SKM-1 (cell line): ENCODE data around the gene CERS3.

ENCODE experiments used
- DNase-seq: peaks from one replicate; lab custom pipeline; 2025; ENCODE audit not compliant: unreplicated experiment; lab: John Stamatoyannopoulos, UW

CERS3 gene

DNA sequence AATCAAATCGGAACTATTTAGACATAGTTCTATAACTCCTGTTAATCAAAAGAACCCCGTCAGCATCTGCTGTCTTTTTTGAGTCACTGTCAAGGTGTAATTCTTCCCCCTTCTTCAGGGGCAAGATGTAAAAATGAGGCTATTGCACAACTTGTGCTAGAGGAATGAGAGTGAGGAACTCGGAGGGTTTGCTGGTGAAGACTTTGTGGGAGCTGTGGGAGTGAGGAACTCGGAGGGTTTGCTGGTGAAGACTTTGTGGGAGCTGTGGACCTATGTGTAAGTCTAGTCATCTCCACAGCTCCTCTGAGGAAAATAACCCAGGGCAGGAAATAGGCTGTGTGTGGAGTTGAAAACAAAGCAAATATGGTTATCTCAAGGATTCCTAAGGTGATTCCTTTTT is 2.5 kb upstream of the CERS3 start:
- DNase-seq = no peak

DNA sequence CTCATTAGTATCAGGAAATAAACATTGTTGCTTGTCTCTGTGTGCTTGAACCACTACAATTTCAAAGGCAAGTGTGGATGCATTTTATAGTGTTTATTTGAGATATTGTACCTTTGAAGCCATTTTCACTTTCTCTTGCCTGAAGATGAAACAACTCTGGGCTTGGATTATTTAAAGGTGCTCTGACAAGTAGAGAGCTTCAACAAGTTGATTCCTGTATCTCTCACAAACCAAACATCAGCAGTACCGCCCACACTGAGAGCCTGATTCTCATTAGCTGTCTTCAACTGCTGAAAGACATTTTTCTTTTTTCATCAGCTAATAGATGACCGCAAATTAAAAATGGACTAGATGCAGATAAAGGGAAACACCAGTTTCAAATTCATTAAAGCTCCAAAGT is 806 bp upstream of the CERS3 start:
- no peak for DNase-seq

DNA sequence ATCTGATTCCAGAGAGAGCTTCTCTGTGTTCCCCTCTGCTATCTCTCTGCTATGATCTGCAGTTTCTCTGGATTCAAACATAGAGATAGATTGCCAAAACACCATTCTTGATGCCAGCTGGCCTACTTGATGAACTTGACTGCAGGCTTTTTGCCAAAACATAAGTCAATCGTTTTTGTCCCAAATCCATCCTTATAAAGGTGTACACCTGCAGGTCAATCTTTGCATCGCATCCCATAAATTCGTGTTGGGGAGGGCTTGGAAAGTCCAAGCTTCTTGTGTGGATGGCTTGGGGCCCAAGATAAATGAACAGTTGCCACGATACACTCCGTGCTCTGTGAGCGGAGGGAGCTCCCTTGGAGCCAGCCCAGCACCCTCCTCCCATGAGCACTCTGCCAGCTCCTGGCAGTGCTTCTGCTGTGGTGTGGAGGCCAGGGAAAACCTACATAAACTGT is 2.7 kb downstream of the CERS3 start:
- DNase-seq = no peak

DNA sequence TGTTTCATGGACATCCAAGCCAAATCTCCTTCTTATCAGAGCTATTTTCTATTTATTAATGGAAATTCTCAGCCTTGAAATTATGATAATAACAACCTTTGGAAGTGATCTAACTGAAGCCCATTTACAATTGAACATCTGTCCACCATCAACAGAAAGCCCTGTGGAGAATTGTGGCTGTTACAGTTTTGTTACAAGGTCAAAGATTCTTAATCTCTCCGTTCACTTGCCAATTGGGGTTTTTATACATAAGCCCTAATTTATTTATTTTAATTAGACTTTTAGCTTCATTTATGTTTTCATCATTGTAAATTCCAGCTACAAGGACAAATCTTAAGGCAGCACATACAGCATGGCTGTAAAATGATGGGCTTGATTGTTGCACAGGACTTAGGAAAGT is 3.3 kb downstream of the CERS3 start:
- DNase-seq = no peak

GRCh38 chr15:100524326-100524725 is 4.4 kb downstream of the CERS3 start:
- DNase-seq = no peak

GRCh38 chr15:100521907-100522306 is 6.8 kb downstream of the CERS3 start:
- no peak for DNase-seq

GRCh38 chr15:100520132-100520921 is 8.4 kb downstream of the CERS3 start:
- peak; percentile 92 for DNase-seq

DNA sequence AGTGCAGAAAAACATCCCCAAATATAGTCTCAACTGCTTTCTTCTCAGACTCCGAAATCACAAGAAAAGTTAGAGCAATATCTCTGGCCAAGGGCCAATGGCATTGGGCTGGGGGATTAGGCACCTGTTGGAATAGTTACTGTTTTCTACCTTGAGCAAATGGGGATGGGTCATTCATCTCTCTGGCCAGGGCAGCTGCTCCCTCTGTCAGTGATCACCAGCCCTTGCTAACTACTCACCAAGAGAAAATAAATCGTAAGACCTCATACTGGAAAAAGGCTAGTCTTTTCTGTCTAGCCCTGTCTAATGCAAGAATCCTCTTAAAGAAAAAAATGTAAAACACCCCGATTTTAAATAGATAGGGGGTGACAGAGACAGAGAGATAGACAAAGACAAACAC is 10.9 kb downstream of the CERS3 start:
- DNase-seq = no peak

DNA sequence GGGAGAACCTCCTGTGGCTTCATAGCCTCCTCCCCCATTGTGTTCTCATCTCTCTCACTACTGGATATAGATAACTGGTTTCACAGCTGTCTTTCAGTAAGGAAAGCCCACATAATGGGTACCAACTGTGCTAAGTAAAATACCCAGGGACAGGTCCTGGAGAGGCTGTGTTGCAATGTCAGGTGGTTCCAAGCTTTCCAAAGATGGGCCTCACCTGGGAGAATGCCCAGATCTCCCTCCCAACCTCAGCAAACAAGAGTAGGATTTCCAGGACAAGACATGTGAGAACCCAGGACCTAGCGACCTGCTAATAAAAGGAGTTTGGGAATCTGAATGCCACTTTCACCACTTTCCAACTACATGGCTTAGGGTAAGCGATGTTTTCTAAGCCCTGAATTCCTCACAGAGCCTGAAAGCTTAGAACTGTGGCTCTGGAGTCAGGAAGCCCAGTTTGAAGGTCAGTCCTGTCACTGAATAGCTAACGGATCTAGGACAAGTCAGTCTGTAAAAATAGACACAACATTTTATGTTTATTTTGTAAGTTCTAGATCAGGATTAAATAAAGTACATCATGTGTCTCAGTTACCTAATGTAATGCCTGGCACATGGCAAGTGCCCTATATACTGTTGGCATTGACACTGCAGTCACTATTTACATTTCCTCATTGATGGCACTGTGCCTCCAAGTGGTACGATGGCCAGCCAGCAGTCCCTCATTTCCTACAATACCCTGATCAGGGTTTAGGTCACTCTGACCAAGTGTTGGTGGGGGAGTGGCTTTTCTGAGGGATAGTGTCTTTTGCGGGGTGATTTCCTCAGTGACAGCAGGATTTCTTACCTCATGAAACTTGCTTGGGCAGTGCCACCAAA is 11.9 kb downstream of the CERS3 start:
- no peak for DNase-seq

DNA sequence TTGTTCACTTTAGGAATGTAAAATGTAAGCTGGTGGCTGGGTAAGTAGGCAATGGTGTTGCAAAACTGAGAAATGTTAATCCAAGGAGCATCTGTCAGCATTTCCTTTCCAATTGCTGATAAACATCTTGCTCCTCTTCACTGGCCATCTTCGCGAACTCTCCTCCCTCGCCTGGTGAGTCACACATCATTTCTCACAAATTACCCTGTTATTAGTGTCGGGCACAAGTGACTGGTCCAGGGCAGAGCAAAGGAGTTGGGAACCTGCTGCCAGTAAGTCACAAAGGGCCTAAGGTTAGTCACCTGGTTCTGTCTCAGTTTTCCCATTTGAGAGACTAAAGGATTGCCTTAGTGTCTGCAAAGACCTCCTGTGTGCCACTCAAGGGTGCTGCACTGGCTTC is 13.0 kb downstream of the CERS3 start:
- DNase-seq = no peak

DNA sequence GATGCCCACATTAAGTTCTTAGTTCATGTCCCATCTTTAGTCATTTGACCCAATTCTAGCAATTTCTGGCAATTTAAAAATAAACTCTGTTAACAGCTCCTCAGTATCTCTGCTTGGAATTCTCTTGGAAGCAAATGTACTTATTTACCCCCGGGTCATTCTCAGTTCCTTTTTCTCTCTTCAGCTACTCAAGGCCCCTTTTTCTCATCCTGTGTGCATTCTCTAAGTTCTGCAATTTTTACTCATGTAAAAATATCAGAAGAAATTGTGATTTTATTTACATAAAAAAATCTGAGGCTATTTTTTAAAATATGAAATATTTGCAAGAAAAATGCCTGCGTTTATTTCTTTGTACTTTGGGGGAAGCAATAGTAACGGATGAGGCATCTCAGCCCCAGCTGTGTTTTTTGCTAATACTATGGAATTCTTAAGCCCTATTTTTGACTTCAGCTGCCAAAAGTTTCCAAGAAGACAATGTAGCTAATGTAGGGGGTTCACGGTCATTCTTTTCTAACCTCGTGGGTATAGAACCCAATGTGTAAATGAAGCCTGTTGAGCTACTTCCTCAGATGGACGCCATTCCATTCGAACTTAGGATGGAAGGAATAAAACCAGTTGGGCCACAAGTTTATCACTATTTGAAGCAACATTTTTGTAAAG is 20.0 kb downstream of the CERS3 start:
- DNase-seq = no peak

- DNase-seq = no peak
Measured at GRCh38 chr15:100502651-100503050, 26.1 kb downstream of the CERS3 start.

DNA sequence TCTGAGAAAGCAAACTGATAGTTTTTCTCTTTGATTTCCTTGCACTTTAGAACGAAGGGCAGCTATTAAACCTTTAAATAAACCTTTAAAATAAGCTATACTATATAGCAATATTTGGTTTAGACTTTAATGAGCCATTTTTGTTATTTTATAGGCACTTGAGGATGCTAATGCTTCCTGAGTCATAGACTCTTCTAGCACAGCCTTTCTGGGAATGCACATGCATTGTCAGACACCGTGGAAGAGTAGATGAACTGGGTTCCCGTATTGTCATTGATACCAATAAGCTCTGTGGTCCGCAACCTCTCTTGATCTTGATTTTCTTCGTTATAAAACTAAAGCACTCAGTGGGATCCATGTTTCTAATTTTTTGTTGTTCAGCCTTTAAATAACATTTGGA is 27.6 kb downstream of the CERS3 start:
- no peak for DNase-seq

DNA sequence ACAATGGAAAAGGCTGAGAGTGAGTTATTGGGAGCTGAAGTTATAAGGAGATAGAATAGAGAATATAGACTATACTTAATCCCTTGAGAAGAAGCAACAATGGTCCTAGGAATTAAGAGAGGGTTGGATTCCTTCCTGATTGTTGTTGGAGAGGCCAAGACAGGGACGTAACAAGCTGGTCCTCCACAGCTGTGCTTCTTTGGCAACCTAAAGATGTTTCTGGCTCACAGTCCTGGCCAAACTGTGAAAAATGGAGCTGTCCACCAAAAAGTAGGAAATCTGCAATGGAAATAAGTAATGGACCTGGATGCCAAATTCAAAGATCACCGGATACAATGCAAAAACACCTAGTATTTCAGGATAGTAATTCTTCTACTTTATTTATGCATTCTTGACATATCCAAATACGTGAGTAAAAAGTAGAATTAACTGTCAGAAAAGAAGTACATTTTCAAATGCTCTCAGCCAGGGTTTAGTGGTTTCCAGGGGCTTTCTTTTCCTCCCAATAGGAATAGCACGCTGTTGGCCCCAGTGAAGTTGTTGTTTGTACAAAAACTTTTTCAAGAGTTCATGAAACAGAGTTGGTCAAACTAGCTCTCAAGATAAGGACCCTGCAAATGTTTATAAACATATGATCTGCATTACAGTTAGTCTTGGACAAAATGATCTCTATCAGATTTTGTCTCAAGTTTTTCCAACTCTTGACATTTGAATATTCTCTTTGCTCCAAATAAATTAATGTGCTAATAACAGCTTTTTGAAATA is 28.3 kb downstream of the CERS3 start:
- no peak for DNase-seq

DNA sequence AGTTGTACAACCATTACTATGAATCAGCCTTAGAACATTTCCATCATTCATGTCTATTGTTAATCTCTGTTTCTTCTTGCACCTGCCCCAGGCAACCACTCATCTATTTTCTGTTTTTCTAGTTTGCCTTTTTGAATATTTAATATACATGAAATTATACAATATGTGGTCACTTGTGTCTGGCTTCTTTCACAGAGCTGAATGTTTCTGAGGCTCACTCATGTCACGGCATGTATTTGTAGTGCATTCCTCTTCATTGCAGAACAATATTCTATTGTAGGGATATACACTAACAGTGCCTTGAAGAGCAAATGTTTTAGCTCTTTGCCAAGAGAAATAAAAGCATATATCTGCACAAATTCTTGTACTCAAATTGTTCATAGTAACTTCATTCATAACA is 32.9 kb downstream of the CERS3 start:
- DNase-seq = no peak

DNA sequence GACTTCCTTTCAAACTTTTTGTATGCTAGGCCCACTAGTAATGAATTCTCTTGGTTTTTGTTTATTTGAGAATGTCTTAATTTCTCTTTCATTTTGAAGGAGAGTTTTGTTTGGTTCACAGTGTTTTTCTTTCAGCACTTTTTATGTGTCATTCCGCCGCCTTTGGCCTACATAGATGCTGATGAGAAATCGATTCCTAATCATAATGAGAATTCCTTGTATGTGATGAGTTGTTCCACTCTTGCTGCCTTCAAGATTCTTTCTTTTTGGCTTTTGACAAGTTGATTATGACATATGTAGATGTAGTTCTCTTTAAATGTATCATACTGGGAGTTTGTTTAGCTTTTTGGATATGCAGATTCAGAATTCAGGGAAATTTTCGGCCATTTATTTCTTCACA is 35.5 kb downstream of the CERS3 start:
- DNase-seq = no peak

DNA sequence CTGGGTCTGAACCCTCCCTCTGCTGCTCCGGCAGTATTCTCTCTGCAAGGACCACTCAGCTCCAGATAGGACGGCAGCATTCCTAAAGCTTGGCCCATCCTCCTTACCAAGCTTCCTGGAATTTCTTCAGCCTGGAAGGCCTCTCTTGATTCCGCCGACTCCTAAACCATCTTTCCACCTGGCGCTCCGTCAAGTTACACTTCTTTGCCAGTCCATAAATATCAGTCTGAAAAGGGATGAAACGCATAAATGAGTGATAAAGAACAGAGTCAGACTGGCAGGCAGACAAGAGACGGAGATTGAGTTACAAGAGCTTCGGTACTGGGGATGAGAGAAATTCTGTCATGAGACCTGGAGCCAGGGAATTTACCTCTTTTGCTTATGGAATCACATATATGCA is 44.3 kb downstream of the CERS3 start:
- DNase-seq = no peak

DNA sequence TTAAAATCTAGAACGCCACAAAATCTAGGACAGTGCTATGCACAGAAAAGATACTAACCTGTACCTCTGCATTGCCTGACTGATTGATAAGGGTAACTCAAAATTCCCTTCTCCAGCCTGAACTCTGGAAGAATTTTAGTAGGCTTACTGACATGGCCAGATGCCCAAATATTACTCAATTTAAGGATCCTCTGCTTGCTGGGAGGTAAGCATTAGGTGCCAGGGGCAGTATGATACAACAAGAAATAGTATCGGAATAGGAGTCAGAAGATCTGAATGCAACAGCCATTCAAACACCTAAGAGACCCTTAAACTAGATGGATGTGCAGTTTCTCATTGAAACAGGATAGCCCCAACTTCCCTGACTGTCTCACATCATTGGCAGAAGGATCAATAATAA is 45.4 kb downstream of the CERS3 start:
- DNase-seq = no peak

DNA sequence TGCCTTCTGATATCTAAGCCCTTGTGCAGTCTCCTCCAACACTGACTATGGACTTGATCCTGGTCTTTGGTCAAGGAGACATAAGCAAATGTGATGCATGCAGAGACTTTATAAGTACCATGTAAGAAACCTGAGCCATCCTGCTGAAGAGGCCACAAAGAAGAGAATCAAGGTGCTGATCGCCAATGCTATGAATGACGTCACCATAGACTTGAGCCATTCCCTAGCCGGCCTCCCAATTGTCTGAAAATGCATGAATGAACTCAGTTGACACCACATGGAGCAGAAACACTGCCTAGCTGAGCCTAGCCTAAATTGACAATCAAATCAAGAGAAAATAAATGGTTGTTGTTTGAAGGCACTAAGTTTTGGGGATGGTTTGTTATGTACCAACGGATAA is 51.9 kb downstream of the CERS3 start:
- no peak for DNase-seq

DNA sequence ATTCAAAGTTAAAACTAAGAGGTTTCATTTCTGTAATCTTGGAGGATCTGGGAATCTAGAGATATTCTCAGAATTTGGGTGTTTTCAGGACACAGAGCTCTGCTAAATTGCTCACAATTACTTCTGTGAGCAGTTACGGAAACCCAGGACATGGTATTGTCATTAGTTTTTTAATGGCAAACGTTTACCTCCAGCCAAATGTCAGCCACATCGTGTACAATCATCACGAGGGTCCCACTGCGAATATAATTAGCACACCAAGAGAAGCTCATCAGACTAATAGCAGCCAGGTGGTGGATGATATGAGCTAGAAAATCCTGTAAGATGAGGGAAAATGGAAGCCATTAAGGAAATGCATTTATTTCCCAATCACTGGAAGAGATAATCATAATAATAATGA is 56.0 kb downstream of the CERS3 start:
- no peak for DNase-seq

DNA sequence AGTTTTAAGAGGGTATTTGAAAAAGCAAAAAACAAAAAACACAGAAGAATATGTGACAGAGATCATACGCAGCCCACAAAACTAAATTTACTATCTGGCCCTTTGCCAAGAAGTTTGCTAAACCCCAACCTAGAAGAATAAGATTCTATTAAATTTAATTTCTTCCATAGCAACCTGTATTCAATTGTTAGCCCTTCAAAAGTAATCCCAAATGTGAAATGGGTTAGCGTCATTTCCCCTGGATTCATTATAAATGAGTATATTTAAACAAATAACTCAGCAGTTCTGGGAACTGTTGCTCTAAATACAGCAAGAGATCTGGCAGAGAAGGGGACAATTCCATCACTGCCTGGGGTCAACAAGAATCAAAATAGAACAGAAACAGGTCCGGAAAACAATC is 56.8 kb downstream of the CERS3 start:
- DNase-seq = no peak
